ENCODE measurements around the gene SPATA6. TPM values are rescaled to one million over a fixed set of nuclear protein-coding genes. Genes with fewer than 3 reads are reported as not detected.
A peak's percentile ranks its signal among the peaks of the same experiment; 100 is the strongest.

SPATA6 gene
- total and polyA plus RNA-seq, 2 experiments from 2014 or later = 7.4 to 7.6 TPM

GRCh38 chr1:48498096-48498791, 26.2 kb upstream of the SPATA6 start:
- H3K4me3 ChIP-seq = no peak overlapping the region
- DNase-seq (ENCODE audit: low read depth in 1 of 2, low spot score in 1 of 2) = peak; percentile 86 to 87
- H3K9me3 ChIP-seq (ENCODE audit: low read depth) = no peaks in the 10 kb centered on the region
- no peaks in the 10 kb centered on the region for H3K36me3 ChIP-seq
- peak; percentile 94 for TF ChIP-seq CTCF (IDR thresholded peaks at IDR 0.05; ENCODE audit: low read depth, low read length)
- no peaks in the 10 kb centered on the region for H3K4me1 ChIP-seq (ENCODE audit: low read depth)
- H3K27me3 ChIP-seq = no peaks in the 10 kb centered on the region
- H3K27ac ChIP-seq = no peak overlapping the region

- H3K36me3 ChIP-seq = no peaks in the 10 kb centered on the region
- no peaks in the 10 kb centered on the region for H3K4me1 ChIP-seq (ENCODE audit: low read depth)
- no peaks in the 10 kb centered on the region for H3K9me3 ChIP-seq (ENCODE audit: low read depth)
- H3K4me3 ChIP-seq = no peak overlapping the region
- TF ChIP-seq CTCF (IDR thresholded peaks at IDR 0.05; ENCODE audit: low read depth, low read length) = no peak
- H3K27me3 ChIP-seq = no peaks in the 10 kb centered on the region
- DNase-seq (ENCODE audit: low read depth in 1 of 2, low spot score in 1 of 2) = no peak
- no peak overlapping the region for H3K27ac ChIP-seq
Measured at GRCh38 chr1:48495911-48496310, 23.9 kb upstream of the SPATA6 start.

GRCh38 chr1:48495166-48495565, 23.2 kb upstream of the SPATA6 start:
- no peak overlapping the region for H3K27ac ChIP-seq
- TF ChIP-seq CTCF (IDR thresholded peaks at IDR 0.05; ENCODE audit: low read depth, low read length) = no peak
- no peak overlapping the region for H3K4me3 ChIP-seq
- H3K4me1 ChIP-seq (ENCODE audit: low read depth) = no peaks in the 10 kb centered on the region
- peaks cover 4% of the 10 kb centered on the region for H3K27me3 ChIP-seq
- H3K9me3 ChIP-seq (ENCODE audit: low read depth) = no peaks in the 10 kb centered on the region
- no peaks in the 10 kb centered on the region for H3K36me3 ChIP-seq
- no peak for DNase-seq (ENCODE audit: low read depth in 1 of 2, low spot score in 1 of 2)

GRCh38 chr1:48493970-48494769, 22.2 kb upstream of the SPATA6 start:
- no peak for TF ChIP-seq CTCF (IDR thresholded peaks at IDR 0.05; ENCODE audit: low read depth, low read length)
- no peaks in the 10 kb centered on the region for H3K36me3 ChIP-seq
- H3K9me3 ChIP-seq (ENCODE audit: low read depth) = no peaks in the 10 kb centered on the region
- H3K27me3 ChIP-seq = peaks cover 5% of the 10 kb centered on the region
- H3K4me3 ChIP-seq = no peak overlapping the region
- H3K4me1 ChIP-seq (ENCODE audit: low read depth) = no peaks in the 10 kb centered on the region
- H3K27ac ChIP-seq = no peak overlapping the region
- peak in 1 of 2 donors; percentile 95 for DNase-seq (ENCODE audit: low read depth in 1 of 2, low spot score in 1 of 2)

- H3K27me3 ChIP-seq = peaks cover 5% of the 10 kb centered on the region
- no peaks in the 10 kb centered on the region for H3K9me3 ChIP-seq (ENCODE audit: low read depth)
- no peaks in the 10 kb centered on the region for H3K4me1 ChIP-seq (ENCODE audit: low read depth)
- DNase-seq (ENCODE audit: low read depth in 1 of 2, low spot score in 1 of 2) = no peak
- no peak overlapping the region for H3K4me3 ChIP-seq
- no peaks in the 10 kb centered on the region for H3K36me3 ChIP-seq
- no peak overlapping the region for H3K27ac ChIP-seq
- no peak for TF ChIP-seq CTCF (IDR thresholded peaks at IDR 0.05; ENCODE audit: low read depth, low read length)
Measured at GRCh38 chr1:48493041-48493440, 21.0 kb upstream of the SPATA6 start.

Data from cardiac muscle cell (in vitro differentiated cells and primary cell).